ENCODE measurements around the gene BNC2. TPM values are rescaled to one million over a fixed set of nuclear protein-coding genes. Genes with fewer than 3 reads are reported as not detected.

BNC2 gene
- total and polyA plus RNA-seq, 2 of the 13 experiments (the other 11 are each of a cell fraction or from before 2014, with no cell fraction given) = not detected

DNA sequence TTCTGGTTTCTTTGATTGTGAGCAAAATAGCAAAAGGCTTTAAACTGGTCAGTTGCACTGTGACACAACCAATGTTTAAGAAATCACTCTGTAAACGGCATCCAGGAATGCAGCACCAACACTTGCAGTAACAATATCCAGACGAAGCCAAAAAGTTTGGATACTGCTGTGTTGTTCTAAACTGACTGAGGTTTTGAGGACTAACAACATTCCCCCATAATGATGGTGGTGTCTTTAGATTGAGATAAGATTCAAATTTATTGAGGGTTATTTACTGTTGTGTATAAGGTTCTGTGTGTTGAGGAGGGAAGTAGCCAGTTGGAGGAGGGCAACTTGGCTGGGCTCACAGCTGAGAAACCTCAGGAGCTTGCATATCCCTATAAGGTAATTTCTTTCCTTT, 353.6 kb downstream of the BNC2 start:
- no peak overlapping the region for H2AFZ ChIP-seq (ENCODE audit: low read length)
- no peaks in the 10 kb centered on the region for H3K79me2 ChIP-seq (ENCODE audit: insufficient read depth, low read length)
- no peak for FAIRE-seq
- H3K27ac ChIP-seq (ENCODE audit: extremely low read length, insufficient read depth, low read length) = no peak overlapping the region
- H3K9ac ChIP-seq (ENCODE audit: insufficient read depth, low read depth, low read length) = no peak overlapping the region
- intact Hi-C loops (cut with micrococcal nuclease; ENCODE audit: unreplicated experiment) (no loop called here), in situ Hi-C loops (cut with HindIII; ENCODE audit: extremely low pct_ligation_motif_present, low pct_unique_long_range_greater_than_20kb) (no loop called here)
- H3K4me1 ChIP-seq (ENCODE audit: insufficient read depth, low read length) = no peaks in the 10 kb centered on the region
- DNase-seq (ENCODE audit: low spot score) = no peak
- H4K20me1 ChIP-seq (ENCODE audit: insufficient read depth, low read length) = no peaks in the 10 kb centered on the region
- ChIA-PET POLR2A (no interaction called here), CTCF (ENCODE audit: low intra/inter-chr PET ratio, low total read pairs) (no interaction called here)
- 5% methylated on average over 2 of the region's 2 CpGs for WGBS (ENCODE audit: low lambda C conversion rate)
- BruUV-seq (replicated peaks) = no TSS peak
- ATAC-seq = no peak
- no peak overlapping the region for H3K4me3 ChIP-seq (replicated peaks in 1 of 3; ENCODE audit: insufficient read depth in 1 of 3, low read depth in 2 of 3, low read length in 3 of 3)
- H3K9me3 ChIP-seq (ENCODE audit: low read length) = no peaks in the 10 kb centered on the region
- H3K4me2 ChIP-seq (ENCODE audit: low read depth, low read length) = no peak overlapping the region
- H3K27me3 ChIP-seq (ENCODE audit: control insufficient read depth in 1 of 2, insufficient read depth in 2 of 2, low read length in 2 of 2) = peaks cover 0 to 15% of the 10 kb centered on the region in 2 experiments; a peak in 1 of 5 replicates
- no peaks in the 10 kb centered on the region for H3K36me3 ChIP-seq (replicated peaks in 1 of 2; ENCODE audit: control insufficient read depth in 1 of 2, insufficient read depth in 2 of 2, low read length in 2 of 2)
- TF ChIP-seq TARDBP (CRISPR knock-in tag; IDR thresholded peaks at IDR 0.05) = no peak
- no peak for TF ChIP-seq ZFP91 (CRISPR knock-in tag; IDR thresholded peaks at IDR 0.05; ENCODE audit: borderline replicate concordance)
- TF ChIP-seq, protein P1, sequence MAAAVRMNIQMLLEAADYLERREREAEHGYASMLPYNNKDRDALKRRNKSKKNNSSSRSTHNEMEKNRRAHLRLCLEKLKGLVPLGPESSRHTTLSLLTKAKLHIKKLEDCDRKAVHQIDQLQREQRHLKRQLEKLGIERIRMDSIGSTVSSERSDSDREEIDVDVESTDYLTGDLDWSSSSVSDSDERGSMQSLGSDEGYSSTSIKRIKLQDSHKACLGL (CRISPR knock-in tag; IDR thresholded peaks at IDR 0.05) = no peak
- TF ChIP-seq SMAD3 (CRISPR knock-in tag; IDR thresholded peaks at IDR 0.05) = no peak
- TF ChIP-seq, protein P2, sequence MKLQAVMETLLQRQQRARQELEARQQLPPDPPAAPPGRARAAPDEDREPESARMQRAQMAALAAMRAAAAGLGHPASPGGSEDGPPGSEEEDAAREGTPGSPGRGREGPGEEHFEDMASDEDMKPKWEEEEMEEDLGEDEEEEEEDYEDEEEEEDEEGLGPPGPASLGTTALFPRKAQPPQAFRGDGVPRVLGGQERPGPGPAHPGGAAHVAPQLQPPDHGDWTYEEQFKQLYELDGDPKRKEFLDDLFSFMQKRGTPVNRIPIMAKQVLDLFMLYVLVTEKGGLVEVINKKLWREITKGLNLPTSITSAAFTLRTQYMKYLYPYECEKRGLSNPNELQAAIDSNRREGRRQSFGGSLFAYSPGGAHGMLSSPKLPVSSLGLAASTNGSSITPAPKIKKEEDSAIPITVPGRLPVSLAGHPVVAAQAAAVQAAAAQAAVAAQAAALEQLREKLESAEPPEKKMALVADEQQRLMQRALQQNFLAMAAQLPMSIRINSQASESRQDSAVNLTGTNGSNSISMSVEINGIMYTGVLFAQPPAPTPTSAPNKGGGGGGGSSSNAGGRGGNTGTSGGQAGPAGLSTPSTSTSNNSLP (IDR thresholded peaks at IDR 0.05; ENCODE audit: low read depth, low read length) = no peak
- TF ChIP-seq NKX3-1 (CRISPR knock-in tag; IDR thresholded peaks at IDR 0.05) = no peak
